SIG-M5 treated with dmso at 0.1 percent for 504 hours (cell line): ENCODE measurements around the gene JSRP1.

Experiments used
- DNase-seq: peaks from one replicate; lab custom pipeline; 2025; ENCODE audit not compliant: unreplicated experiment; lab: John Stamatoyannopoulos, UW

Gene JSRP1

DNA sequence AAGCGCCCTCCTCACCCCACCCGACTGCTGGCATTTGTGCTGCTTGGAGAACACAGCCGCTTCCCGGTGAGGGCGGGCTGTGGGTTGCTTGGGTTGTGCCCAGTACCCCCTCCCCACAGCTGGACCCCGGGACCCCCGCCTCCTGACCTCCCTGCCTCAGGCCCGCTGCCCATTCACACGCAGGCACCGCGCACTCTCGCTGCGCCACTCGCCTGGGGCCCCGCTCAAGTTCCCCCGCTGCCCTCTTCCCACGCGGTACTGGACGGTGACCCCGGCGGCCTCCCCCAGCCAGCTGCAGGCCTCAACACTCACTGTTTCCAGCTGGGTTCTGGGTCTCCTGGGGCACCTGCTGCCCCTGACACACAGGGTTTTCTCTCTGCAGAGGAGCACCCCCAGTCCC is 36.5 kb downstream of the JSRP1 start:
- no peak for DNase-seq

DNA sequence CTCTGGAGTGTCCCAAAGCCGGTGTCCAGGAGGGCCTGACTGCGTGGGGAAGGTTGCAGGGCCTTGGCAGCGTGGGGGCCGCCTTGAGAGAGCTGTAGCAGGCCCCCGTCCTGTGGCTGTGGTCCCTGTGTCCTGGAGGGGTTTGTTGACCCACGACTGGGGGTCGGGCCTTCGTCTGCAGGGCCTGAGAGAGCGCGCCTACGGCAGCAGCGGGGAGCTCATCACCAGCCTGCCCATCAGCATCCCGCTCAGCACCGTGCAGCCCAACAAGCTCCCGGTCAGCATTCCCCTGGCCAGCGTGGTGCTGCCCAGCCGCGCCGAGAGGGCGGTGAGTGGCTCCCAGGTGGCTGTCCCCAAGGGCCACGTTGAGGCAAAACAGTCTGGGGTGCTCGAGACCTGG is 38.6 kb downstream of the JSRP1 start:
- DNase-seq, result no peak

- DNase-seq, result no peak
These were observed 39.6 kb downstream of the JSRP1 start for GRCh38 chr19:2216361-2217225.

- no peak for DNase-seq
These were observed 40.9 kb downstream of the JSRP1 start for GRCh38 chr19:2215281-2215751.

DNA sequence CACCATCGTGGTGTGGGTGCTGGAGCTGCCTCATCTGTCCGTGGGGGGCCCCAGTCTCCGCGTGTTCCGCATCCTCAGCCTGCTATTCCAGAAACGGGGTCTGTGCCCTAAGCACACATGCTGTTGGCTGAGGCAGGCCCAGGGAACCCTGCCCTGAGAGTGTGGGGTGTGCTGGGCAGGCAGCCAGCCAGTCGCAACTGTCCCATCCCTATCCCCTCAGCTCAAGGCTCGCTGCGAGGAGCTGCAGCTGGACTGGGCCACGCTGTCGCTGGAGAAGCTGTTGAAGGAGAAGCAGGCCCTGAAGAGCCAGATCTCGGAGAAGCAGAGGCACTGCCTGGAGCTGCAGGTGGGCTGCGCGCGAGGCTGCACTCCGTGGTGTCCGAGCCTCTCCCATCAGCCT is 42.0 kb downstream of the JSRP1 start:
- DNase-seq, result no peak

DNA sequence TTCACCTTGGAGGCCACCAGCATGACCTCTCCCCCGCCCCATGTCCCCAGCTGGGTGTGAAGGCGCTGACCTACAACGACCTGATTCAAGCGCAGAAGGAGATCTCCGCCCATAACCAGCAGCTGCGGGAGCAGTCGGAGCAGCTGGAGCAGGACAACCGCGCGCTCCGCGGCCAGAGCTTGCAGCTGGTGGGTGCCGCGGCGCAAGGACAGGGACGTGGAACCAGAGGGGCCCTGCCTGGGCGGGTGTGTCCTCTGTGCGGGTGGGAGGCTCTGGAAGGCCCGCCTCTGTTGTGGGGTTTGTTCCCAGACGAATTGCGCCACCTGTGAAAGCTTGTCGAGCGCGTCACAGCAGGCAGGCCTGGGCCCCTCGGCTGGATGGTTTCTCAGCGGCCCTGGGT is 42.4 kb downstream of the JSRP1 start:
- no peak for DNase-seq

DNA sequence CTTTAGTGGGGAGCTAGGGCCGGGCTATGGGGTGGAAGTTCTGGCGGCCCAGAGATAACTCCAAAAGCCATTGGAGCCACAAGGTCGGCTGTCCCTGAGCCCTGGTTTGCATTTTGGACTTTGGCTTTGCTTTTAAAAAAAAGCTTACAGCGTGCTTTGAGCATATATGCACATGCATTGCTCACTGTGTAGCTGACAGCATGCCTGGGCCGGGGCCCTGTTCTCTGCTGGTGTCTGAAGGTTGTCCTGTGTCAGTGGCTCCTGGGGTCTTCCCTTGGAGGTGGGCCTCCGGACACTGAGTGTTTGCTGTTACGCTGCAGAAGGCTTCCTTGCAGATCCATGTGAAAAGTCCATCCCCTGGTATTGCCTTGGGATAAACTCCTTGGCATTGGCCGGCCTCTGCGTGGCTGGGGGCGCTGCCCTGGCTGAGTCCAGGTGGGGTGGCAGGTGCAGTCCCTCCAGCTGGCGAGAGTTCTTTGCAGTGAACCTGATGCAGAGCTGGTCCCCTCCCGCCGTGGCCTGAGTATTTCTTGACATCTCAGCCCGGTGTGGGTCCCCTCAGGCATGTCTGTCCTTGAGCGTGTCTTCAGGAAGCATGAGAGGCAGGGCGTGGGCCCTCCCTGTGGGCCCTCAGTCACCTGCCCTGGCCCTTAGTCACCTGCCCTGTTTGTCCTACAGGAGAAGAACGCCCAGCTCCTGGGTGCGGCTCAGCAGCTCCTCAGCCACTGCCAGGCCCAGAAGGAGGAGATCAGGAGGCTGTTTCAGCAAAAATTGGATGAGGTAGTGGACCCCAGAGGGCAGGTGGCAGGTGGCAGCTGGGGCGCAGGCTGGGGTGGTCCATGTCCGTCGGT is 43.1 kb downstream of the JSRP1 start:
- no peak for DNase-seq

- DNase-seq, result no peak
These were observed 45.1 kb downstream of the JSRP1 start for GRCh38 chr19:2210987-2211740.

DNA sequence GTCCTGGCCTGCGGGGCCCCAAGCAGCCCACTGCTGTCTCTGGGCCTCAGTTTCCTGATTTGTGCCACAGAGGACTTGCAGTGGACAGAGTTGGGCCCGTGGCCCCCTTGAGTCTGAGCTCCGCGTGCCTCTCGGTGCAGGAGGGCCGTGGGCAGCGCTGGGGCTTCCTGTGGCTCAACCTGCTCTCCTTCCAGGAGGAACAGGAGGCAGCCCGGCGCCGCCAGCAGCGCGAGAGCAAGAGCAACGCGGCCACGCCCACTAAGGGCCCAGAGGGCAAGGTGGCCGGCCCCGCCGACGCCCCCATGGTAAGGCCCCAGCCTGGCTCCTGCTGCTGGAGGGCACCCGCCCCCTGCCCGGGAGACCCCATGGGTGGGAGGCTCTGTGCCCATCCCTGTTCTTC is 46.0 kb downstream of the JSRP1 start:
- DNase-seq, result no peak

DNA sequence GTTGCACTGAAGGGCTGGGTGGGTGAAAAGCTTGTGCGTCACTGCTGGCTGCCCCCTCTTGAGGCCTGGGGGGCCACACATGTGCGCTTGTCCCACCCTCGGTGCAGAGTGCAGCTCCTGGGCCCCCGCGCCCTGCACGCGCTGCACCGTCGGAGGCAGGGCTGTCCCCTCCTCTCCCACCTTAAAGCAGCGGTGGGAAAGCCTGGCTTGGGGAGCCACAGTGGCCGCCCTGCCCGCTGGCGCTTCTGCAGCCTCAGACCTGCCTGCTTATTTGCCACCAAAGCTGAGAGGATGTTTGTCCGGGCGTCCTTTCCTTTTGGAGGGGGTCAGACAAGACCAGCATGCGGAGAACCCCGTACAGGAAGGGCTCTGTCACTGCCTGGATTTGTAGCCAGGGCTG is 46.8 kb downstream of the JSRP1 start:
- DNase-seq, result no peak

DNA sequence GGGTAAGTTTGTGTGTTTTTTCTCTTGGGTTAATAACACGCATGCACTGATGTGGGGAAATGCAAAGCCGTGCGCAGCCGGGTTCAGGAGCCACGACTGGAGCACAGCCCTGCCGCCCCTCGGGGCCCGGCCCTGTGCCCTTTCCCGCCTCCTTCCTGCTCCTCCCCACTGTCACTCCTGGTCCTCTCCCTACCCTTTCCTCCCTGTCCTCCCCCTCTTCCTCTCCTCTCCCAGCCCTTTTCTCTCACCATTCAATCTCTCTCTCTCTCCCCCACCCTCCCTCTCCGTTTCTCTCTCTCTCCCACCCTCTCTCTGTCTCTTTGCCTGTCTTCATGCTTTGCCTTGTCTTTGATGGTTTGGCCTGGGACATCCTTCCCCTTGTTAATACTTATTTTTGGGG is 47.2 kb downstream of the JSRP1 start:
- no peak for DNase-seq

- no peak for DNase-seq
These were observed 48.0 kb downstream of the JSRP1 start for GRCh38 chr19:2207991-2208860.

DNA sequence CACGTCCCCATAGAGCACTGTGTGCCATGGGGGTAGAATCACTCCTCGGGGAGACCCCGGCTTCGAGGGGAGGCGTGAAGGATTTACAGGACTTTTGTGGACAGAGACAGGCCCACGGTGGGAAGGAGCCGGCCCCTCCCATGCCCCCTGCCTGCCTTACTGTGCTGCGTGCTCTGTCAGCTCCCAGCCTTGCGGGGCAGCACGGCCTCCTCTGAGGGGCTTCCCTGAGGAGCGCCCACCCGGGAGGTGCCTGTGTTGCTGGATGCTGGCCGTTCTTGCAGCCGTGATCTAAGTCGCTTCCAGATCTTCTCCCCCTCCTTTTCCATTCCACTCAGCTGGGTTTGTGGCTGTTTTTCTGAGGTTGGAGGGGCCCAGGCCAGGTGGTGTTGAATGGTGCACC is 49.2 kb downstream of the JSRP1 start:
- DNase-seq, result no peak

DNA sequence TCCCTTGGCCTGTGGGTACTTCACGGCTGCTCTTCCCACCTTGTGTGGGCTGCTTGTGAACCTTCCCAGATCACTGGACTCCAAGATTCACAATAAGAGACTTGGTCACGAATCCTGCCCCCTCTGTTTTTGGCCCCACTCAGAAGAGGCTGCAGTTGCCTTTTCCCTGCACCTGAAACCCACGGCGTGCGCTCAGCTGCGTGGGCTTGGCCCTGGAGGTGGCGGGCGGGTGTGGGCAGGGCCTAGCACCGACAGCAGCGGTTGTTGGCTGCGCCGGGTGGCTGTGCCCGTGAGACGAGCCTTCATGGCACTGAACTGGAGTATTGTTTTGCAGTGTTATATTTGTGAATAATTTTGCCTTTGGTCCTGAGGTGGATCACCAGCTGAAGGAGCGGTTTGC is 53.9 kb downstream of the JSRP1 start:
- no peak for DNase-seq
